ENCODE results near the gene TTBK2.

Gene TTBK2

GRCh38 chr15:42724276-42724675 is 196.3 kb downstream of the TTBK2 start:
- DNase-seq: no peak

- DNase-seq: no peak
Observed at GRCh38 chr15:42723068-42723467, 197.5 kb downstream of the TTBK2 start.

GRCh38 chr15:42721916-42722315 is 198.7 kb downstream of the TTBK2 start:
- DNase-seq: no peak

- no peak for DNase-seq
Observed at GRCh38 chr15:42721016-42721415, 199.6 kb downstream of the TTBK2 start.

- no peak for DNase-seq
Observed at GRCh38 chr15:42720071-42720470, 200.5 kb downstream of the TTBK2 start.

GRCh38 chr15:42719043-42719442 is 201.5 kb downstream of the TTBK2 start:
- no peak for DNase-seq

- DNase-seq: no peak
Observed at GRCh38 chr15:42716626-42717025, 204.0 kb downstream of the TTBK2 start.

GRCh38 chr15:42716125-42716524 is 204.5 kb downstream of the TTBK2 start:
- no peak for DNase-seq

GRCh38 chr15:42712584-42712983 is 208.0 kb downstream of the TTBK2 start:
- no peak for DNase-seq

GRCh38 chr15:42711746-42712145 is 208.8 kb downstream of the TTBK2 start:
- no peak for DNase-seq

- DNase-seq: no peak
Observed at GRCh38 chr15:42710662-42711061, 209.9 kb downstream of the TTBK2 start.

GRCh38 chr15:42707873-42708544 is 212.6 kb downstream of the TTBK2 start:
- no peak for DNase-seq

- DNase-seq: no peak
Observed at GRCh38 chr15:42707068-42707467, 213.5 kb downstream of the TTBK2 start.

- no peak for DNase-seq
Observed at GRCh38 chr15:42705336-42705735, 215.2 kb downstream of the TTBK2 start.

GRCh38 chr15:42704492-42704926 is 216.1 kb downstream of the TTBK2 start:
- DNase-seq: peak; percentile 50 to 63

GRCh38 chr15:42696626-42697025 is 224.0 kb downstream of the TTBK2 start:
- DNase-seq: no peak

GRCh38 chr15:42695527-42696071 is 225.0 kb downstream of the TTBK2 start:
- no peak for DNase-seq

GRCh38 chr15:42694398-42694797 is 226.2 kb downstream of the TTBK2 start:
- DNase-seq: no peak

- DNase-seq: no peak
Observed at GRCh38 chr15:42693942-42694341, 226.6 kb downstream of the TTBK2 start.

GRCh38 chr15:42693496-42693895 is 227.1 kb downstream of the TTBK2 start:
- no peak for DNase-seq

- no peak for DNase-seq
Observed at GRCh38 chr15:42692997-42693396, 227.6 kb downstream of the TTBK2 start.

GRCh38 chr15:42692536-42692935 is 228.0 kb downstream of the TTBK2 start:
- DNase-seq: no peak

- DNase-seq: no peak
Observed at GRCh38 chr15:42691770-42692169, 228.8 kb downstream of the TTBK2 start.

GRCh38 chr15:42691308-42691707 is 229.3 kb downstream of the TTBK2 start:
- no peak for DNase-seq
